Activated B cell treated with CpG ODN at 0.5 μM for 24 hours (primary cell): ENCODE data around the gene PIM3. TPM values are rescaled to one million over a fixed set of nuclear protein-coding genes. Genes with fewer than 3 reads are reported as not detected.
A peak's percentile ranks its signal among the peaks of the same experiment; 100 is the strongest.

Source experiments
- ATAC-seq: fragments of 200-7000 bp; cut with Tn5 transposase; one replicate; pipeline ENCODE4 v1.10.0; 2021; ENCODE audit warnings: low read depth, mild to moderate bottlenecking, moderate library complexity
- CTCF ChIA-PET: fragments of 350-600 bp; sonication (Branson Sonifier 250); formaldehyde crosslinking; loops from one replicate; lab custom pipeline; 2021; ENCODE audit warnings: antibody characterized with exemption; lab: Charles Lee
- POLR2A ChIA-PET: fragments of 350-600 bp; sonication (Branson Sonifier 250); formaldehyde crosslinking; loops from one replicate; lab custom pipeline; 2021; ENCODE audit warnings: antibody characterized with exemption; lab: Charles Lee
- DNase-seq: peaks from one replicate; pipeline ENCODE4 v3.0.0; 2022
- H3K27ac Mint-ChIP-seq: one replicate; pipeline ENCODE4 v1.8.0; 2020; ENCODE audit warnings: mixed read lengths
- H3K27me3 Mint-ChIP-seq: one replicate; pipeline ENCODE4 v1.8.0; 2021; ENCODE audit warnings: mixed read lengths
- H3K36me3 Mint-ChIP-seq: one replicate; pipeline ENCODE4 v1.8.0; 2021; ENCODE audit warnings: low read depth, mixed read lengths
- H3K4me1 Mint-ChIP-seq: one replicate; pipeline ENCODE4 v1.8.0; 2021; ENCODE audit warnings: mixed read lengths
- H3K4me3 Mint-ChIP-seq: one replicate; pipeline ENCODE4 v1.8.0; 2020; ENCODE audit warnings: mild to moderate bottlenecking, mixed read lengths
- H3K9me3 Mint-ChIP-seq: one replicate; pipeline ENCODE4 v1.8.0; 2020; ENCODE audit warnings: mixed read lengths
- CTCF ChIP-seq: fragments of 200-600 bp; IDR thresholded peaks from one replicate; pipeline ENCODE4 v1.8.0; 2022; ENCODE audit warnings: antibody characterized with exemption, mild to moderate bottlenecking
- intact Hi-C: fragments of 100-400 bp; cut with micrococcal nuclease; formaldehyde crosslinking; loops from one replicate; pipeline ENCODE4 v1.15.1; 2024
- total RNA-seq: library from RNA; stranded (reverse); gene quantifications from 2 replicates; pipeline ENCODE4 v1.2.3, GENCODE V29; 2022

PIM3 gene
- total RNA-seq, 1 donor from 2014 or later: 91.7 TPM

GRCh38 chr22:49997932-49998717 lies 37.6 kb downstream of the PIM3 start:
- POLR2A ChIA-PET: no interaction called here
- CTCF ChIA-PET: interaction anchor here (1.0 kb wide), 1 partner anchor 33 kb away, joined by 4 read pairs; no protein-coding TSS in a partner anchor
- no peaks in the 10 kb centered on the region for H3K36me3 Mint-ChIP-seq
- H3K4me1 Mint-ChIP-seq: peaks cover 17% of the 10 kb centered on the region
- H3K27ac Mint-ChIP-seq: no peak overlapping the region
- H3K9me3 Mint-ChIP-seq: no peaks in the 10 kb centered on the region
- no peak overlapping the region for H3K4me3 Mint-ChIP-seq
- ATAC-seq: no peak
- no peak for DNase-seq
- peaks cover 4% of the 10 kb centered on the region for H3K27me3 Mint-ChIP-seq
- intact Hi-C loops: no loop called here
- no peak for TF ChIP-seq CTCF

GRCh38 chr22:49998718-49999062 lies 38.1 kb downstream of the PIM3 start:
- POLR2A ChIA-PET: no interaction called here
- no peak overlapping the region for H3K27ac Mint-ChIP-seq
- no peak for TF ChIP-seq CTCF
- peaks cover 12% of the 10 kb centered on the region for H3K4me1 Mint-ChIP-seq
- intact Hi-C loops: no loop called here
- no peak for DNase-seq
- CTCF ChIA-PET: interaction anchor here (1.0 kb wide), 1 partner anchor 32 kb away, joined by 4 read pairs; no protein-coding TSS in a partner anchor
- no peak for ATAC-seq
- no peak overlapping the region for H3K4me3 Mint-ChIP-seq
- H3K36me3 Mint-ChIP-seq: no peaks in the 10 kb centered on the region
- H3K27me3 Mint-ChIP-seq: peaks cover 4% of the 10 kb centered on the region
- no peaks in the 10 kb centered on the region for H3K9me3 Mint-ChIP-seq

- Mint-ChIP-seq H3K9me3 (no peaks in the 10 kb centered on the region), H3K36me3 (no peaks in the 10 kb centered on the region), H3K4me3 (no peak overlapping the region), H3K27ac (no peak overlapping the region), H3K27me3 (peaks cover 4% of the 10 kb centered on the region), H3K4me1 (peaks cover 12% of the 10 kb centered on the region)
- CTCF ChIA-PET: no interaction called here
- ATAC-seq (peak; percentile 65), DNase-seq (peak; percentile 22)
- intact Hi-C loops: no loop called here
- no peak for TF ChIP-seq CTCF
- POLR2A ChIA-PET: no interaction called here
Measured at GRCh38 chr22:49999063-49999945, 38.7 kb downstream of the PIM3 start.

GRCh38 chr22:49999946-50000586 lies 39.5 kb downstream of the PIM3 start:
- Mint-ChIP-seq H3K27ac (no peak overlapping the region), H3K4me3 (no peak overlapping the region), H3K4me1 (peaks cover 12% of the 10 kb centered on the region), H3K9me3 (no peaks in the 10 kb centered on the region), H3K36me3 (no peaks in the 10 kb centered on the region), H3K27me3 (peaks cover 4% of the 10 kb centered on the region)
- no peak for TF ChIP-seq CTCF
- CTCF ChIA-PET: no interaction called here
- POLR2A ChIA-PET: interaction anchor here (0.6 kb wide), 1 partner anchor 41 kb away, joined by 3 read pairs; no protein-coding TSS in a partner anchor
- intact Hi-C loops: no loop called here
- DNase-seq (no peak), ATAC-seq (no peak)
